GM12891 (cell line): ENCODE results near the gene MDGA2.

Experiments
- POLR2A ChIP-seq: IDR thresholded peaks from 2 replicates; pipeline ENCODE4 v1.6.1; 2011; ENCODE audit warnings: low read depth, low read length, control low read depth
- POLR2AphosphoS5 ChIP-seq: IDR thresholded peaks from 2 replicates; pipeline ENCODE4 v1.6.1; 2011; ENCODE audit warnings: low read depth, low read length, control low read depth
- SPI1 ChIP-seq: IDR thresholded peaks from 2 replicates; pipeline ENCODE4 v1.6.1; 2011; ENCODE audit warnings: low read depth, low read length, control low read depth
- TAF1 ChIP-seq: IDR thresholded peaks from 2 replicates; pipeline ENCODE4 v1.6.1; 2011; ENCODE audit warnings: low read depth, low read length, control low read depth

GRCh38 chr14:47658041-47658440 is 17.4 kb downstream of the MDGA2 start:
- no peak for TF ChIP-seq SPI1
- TF ChIP-seq POLR2A: no peak
- TF ChIP-seq POLR2AphosphoS5: no peak
- no peak for TF ChIP-seq TAF1
